ENCODE results near the gene AIG1. TPM values are rescaled to one million over a fixed set of nuclear protein-coding genes. Genes with fewer than 3 reads are reported as not detected.

AIG1 gene
- total and polyA plus RNA-seq, 2 of the 13 experiments (the other 11 are each of a cell fraction or from before 2014, with no cell fraction given), result 115 to 197 TPM

- TF ChIP-seq ZSCAN5A (CRISPR knock-in tag; IDR thresholded peaks at IDR 0.05; ENCODE audit: borderline replicate concordance) (0 out of 2 replicates have a peak, but pooled peaks have one; percentile 20), ZNF670 (CRISPR knock-in tag; IDR thresholded peaks at IDR 0.05; ENCODE audit: borderline replicate concordance) (0 out of 2 replicates have a peak, but pooled peaks have one; percentile 50)
Measured at GRCh38 chr6:143078468-143079324, 18.0 kb downstream of the AIG1 start (continued).

- peaks cover 25% of the 10 kb centered on the region for H3K4me1 ChIP-seq (ENCODE audit: insufficient read depth, low read length)
- peak overlapping the region; percentile 19; the same call in 1 of the 2 replicates for H3K4me2 ChIP-seq (ENCODE audit: low read depth, low read length)
- H2AFZ ChIP-seq (ENCODE audit: low read length), result no peak overlapping the region
- H3K36me3 ChIP-seq (replicated peaks in 1 of 2; ENCODE audit: control insufficient read depth in 1 of 2, insufficient read depth in 2 of 2, low read length in 2 of 2), result 0 out of 5 replicates have a peak, but pooled peaks cover 0 to 1% of the 10 kb centered on the region in 2 experiments
- intact Hi-C loops (cut with micrococcal nuclease; ENCODE audit: unreplicated experiment), result no loop called here
- H3K9me3 ChIP-seq (ENCODE audit: low read length), result peaks cover 11% of the 10 kb centered on the region
- BruUV-seq (replicated peaks), result no TSS peak
- CTCF ChIA-PET (ENCODE audit: low intra/inter-chr PET ratio, low total read pairs), result no interaction called here
- POLR2A ChIA-PET, result no interaction called here
- in situ Hi-C loops (cut with HindIII; ENCODE audit: extremely low pct_ligation_motif_present, low pct_unique_long_range_greater_than_20kb), result no loop called here
- H3K9ac ChIP-seq (ENCODE audit: insufficient read depth, low read depth, low read length), result no peak overlapping the region
- H3K79me2 ChIP-seq (ENCODE audit: insufficient read depth, low read length), result peaks cover 18% of the 10 kb centered on the region
- no peaks in the 10 kb centered on the region for H4K20me1 ChIP-seq (ENCODE audit: insufficient read depth, low read length)
- FAIRE-seq (no peak), DNase-seq (ENCODE audit: low spot score) (peak; percentile 20), ATAC-seq (peak; percentile 79)
- no peak overlapping the region for H3K4me3 ChIP-seq (replicated peaks in 1 of 3; ENCODE audit: insufficient read depth in 1 of 3, low read depth in 2 of 3, low read length in 3 of 3)
- H3K27me3 ChIP-seq (ENCODE audit: control insufficient read depth in 1 of 2, insufficient read depth in 2 of 2, low read length in 2 of 2), result no peaks in the 10 kb centered on the region
- peak overlapping the region; percentile 59 for H3K27ac ChIP-seq (ENCODE audit: extremely low read length, insufficient read depth, low read length)
- TF ChIP-seq ZNF557 (CRISPR knock-in tag; IDR thresholded peaks at IDR 0.05) (no peak), KLF16 (CRISPR knock-in tag; IDR thresholded peaks at IDR 0.05) (peak in 1 of 2 experiments; percentile 45; a peak in 1 of 4 replicates), ESRRA (CRISPR knock-in tag; IDR thresholded peaks at IDR 0.05; ENCODE audit: low read depth) (peak; percentile 65; the same call in 1 of the 2 replicates), ZNF724P (CRISPR knock-in tag; IDR thresholded peaks at IDR 0.05; ENCODE audit: borderline replicate concordance) (no peak), ZNF232 (CRISPR knock-in tag; IDR thresholded peaks at IDR 0.05; ENCODE audit: borderline replicate concordance) (no peak), NFYB (CRISPR knock-in tag; IDR thresholded peaks at IDR 0.05) (no peak), SOX6 (IDR thresholded peaks at IDR 0.05) (no peak), SOX6 (CRISPR knock-in tag; IDR thresholded peaks at IDR 0.05) (peak; percentile 44; the same call in 1 of the 2 replicates), PHF21A (CRISPR knock-in tag; IDR thresholded peaks at IDR 0.05) (peak; percentile 49; the same call in 1 of the 2 replicates), HMG20A (CRISPR knock-in tag; IDR thresholded peaks at IDR 0.05; ENCODE audit: borderline replicate concordance) (0 out of 2 replicates have a peak, but pooled peaks have one; percentile 11), NCOA2 (CRISPR knock-in tag; IDR thresholded peaks at IDR 0.05) (peak; percentile 26; the same call in 1 of the 2 replicates), ZFP1 (CRISPR knock-in tag; IDR thresholded peaks at IDR 0.05) (no peak), ELF4 (CRISPR knock-in tag; IDR thresholded peaks at IDR 0.05; ENCODE audit: borderline replicate concordance) (no peak), HOMEZ (CRISPR knock-in tag; IDR thresholded peaks at IDR 0.05; ENCODE audit: low read depth) (peak; percentile 74; the same call in 1 of the 2 replicates)
Measured at GRCh38 chr6:143079325-143079640, 18.6 kb downstream of the AIG1 start.

Data from HepG2 (cell line).